Subcutaneous abdominal adipose tissue (tissue), 5 donors: ENCODE data around the gene FRMD5.

Experiments
- H3K27ac ChIP-seq: one replicate; pipeline ENCODE4 v1.7.0; 2013; ENCODE audit warnings: low read depth, mild to moderate bottlenecking, inconsistent platforms, low read length, moderate library complexity
- H3K27me3 ChIP-seq, 5 donors: one replicate each; pipeline ENCODE4 v1.7.0; 2013; ENCODE audit warnings: low read length in 5 of 5, inconsistent platforms in 1 of 5; ENCODE audit not compliant: control insufficient read depth in 5 of 5, insufficient read depth in 4 of 5
- H3K36me3 ChIP-seq, 5 donors: one replicate each; pipeline ENCODE4 v1.7.0; 2013; ENCODE audit warnings: low read length in 5 of 5; ENCODE audit not compliant: control insufficient read depth in 5 of 5, insufficient read depth in 5 of 5
- H3K4me1 ChIP-seq, 5 donors: one replicate each; pipeline ENCODE4 v1.7.0; 2013; ENCODE audit warnings: low read length in 5 of 5, mild to moderate bottlenecking in 3 of 5, moderate library complexity in 1 of 5; ENCODE audit not compliant: control insufficient read depth in 5 of 5, insufficient read depth in 5 of 5
- H3K4me3 ChIP-seq, 5 donors: one replicate each; pipeline ENCODE4 v1.7.0; 2013; ENCODE audit warnings: low read length in 5 of 5, low read depth in 1 of 5
- H3K9ac ChIP-seq, 5 donors: one replicate each; pipeline ENCODE4 v1.7.0; 2013; ENCODE audit warnings: low read length in 5 of 5, mild to moderate bottlenecking in 4 of 5, moderate library complexity in 3 of 5
- H3K9me3 ChIP-seq, 5 donors: one replicate each; pipeline ENCODE4 v1.7.0; 2013; ENCODE audit warnings: low read length in 5 of 5; ENCODE audit not compliant: control insufficient read depth in 5 of 5
- donor health status: healthy.
- donor health status: healthy.
- donor health status: healthy.
- donor health status: healthy.
- donor health status: healthy.

FRMD5 gene

DNA sequence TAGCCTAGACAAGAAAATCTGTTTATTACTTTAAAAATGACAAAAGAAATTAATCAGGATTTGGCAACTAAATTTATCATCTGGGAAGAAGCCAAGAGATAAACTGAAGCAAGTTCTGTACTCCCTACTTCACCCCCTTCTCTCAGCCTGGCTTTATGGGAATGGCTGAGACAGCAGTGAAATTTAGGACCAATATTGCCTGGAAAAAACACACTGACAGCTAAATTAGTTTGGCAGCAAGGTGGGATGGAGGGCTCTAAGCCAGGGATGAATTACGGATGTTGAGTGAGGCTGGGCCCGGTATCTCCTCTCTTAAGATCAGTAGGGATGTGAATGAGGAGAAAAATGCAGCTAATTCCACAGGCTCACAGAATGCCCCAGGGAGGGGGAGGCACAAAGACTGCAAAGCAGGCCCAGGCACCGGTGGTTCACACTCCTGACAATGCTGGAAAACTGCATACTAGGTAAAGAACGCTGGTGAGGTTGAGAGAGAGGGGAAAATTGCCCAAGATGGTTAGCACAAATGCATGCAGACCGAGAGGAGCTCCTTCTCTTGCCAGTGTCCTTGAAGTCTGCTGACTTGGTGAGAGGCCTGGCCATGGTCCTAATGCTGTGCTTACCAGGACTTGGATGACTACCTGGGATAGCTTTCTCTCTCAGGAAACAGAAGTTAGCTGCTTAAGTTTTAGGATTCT, 279.3 kb downstream of the FRMD5 start:
- peak overlapping the region in 1 of 5 donors; percentile 12 for H3K9ac ChIP-seq
- H3K27me3 ChIP-seq = no peaks in the 10 kb centered on the region
- H3K4me3 ChIP-seq = no peak overlapping the region
- H3K36me3 ChIP-seq = no peaks in the 10 kb centered on the region
- H3K27ac ChIP-seq = no peak overlapping the region
- H3K4me1 ChIP-seq = peaks cover 0 to 39% (median 12%) of the 10 kb centered on the region in 5 donors
- no peaks in the 10 kb centered on the region for H3K9me3 ChIP-seq

DNA sequence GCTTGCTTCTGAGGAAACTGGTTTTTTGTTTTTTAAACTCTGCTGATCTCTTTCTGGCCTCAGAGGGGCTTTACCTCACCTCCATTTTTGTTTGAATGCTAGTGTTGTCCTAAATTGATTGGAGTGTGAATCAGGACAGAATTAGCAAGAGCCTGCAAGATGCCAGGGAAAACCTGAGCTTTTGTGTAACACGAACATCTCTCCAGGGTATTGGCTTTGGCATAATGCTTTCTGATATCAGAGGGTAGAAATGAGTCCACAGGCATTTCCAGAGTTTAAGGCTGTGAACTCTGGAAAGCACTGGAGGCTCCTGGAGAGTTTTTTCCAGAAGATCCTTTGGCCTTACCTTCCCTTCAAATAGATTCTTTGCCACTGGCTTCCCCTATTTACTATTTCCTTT, 281.1 kb downstream of the FRMD5 start:
- peak overlapping the region; percentile 51 for H3K27ac ChIP-seq
- no peak overlapping the region for H3K9ac ChIP-seq
- H3K36me3 ChIP-seq = no peaks in the 10 kb centered on the region
- H3K9me3 ChIP-seq = no peaks in the 10 kb centered on the region
- H3K4me1 ChIP-seq = peaks cover 0 to 29% (median 12%) of the 10 kb centered on the region in 5 donors
- H3K4me3 ChIP-seq = no peak overlapping the region
- no peaks in the 10 kb centered on the region for H3K27me3 ChIP-seq

GRCh38 chr15:43913026-43913780, 281.9 kb downstream of the FRMD5 start:
- peak overlapping the region; percentile 51 for H3K27ac ChIP-seq
- no peaks in the 10 kb centered on the region for H3K27me3 ChIP-seq
- no peak overlapping the region for H3K9ac ChIP-seq
- no peaks in the 10 kb centered on the region for H3K36me3 ChIP-seq
- H3K4me1 ChIP-seq = peaks cover 0 to 36% (median 12%) of the 10 kb centered on the region in 5 donors
- no peak overlapping the region for H3K4me3 ChIP-seq
- no peaks in the 10 kb centered on the region for H3K9me3 ChIP-seq

DNA sequence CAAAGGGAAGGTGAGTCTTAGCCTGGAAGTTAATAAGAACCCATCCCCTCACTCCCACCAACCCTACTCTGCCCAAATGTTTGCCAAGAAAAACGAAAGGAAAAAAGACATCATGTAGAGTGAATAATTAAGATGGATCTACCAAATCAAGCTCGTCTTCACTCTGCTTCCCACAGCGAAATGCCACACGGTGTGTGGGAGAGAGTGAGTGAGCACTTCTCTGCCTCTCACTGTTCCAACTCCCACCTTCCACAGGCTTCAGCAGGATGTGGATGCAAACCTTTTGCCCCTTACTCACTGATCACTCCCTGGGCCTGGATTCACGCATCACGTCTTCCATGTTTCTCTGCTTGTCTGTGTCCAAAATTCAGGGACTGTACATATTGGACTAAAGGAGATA, 282.9 kb downstream of the FRMD5 start:
- no peaks in the 10 kb centered on the region for H3K27me3 ChIP-seq
- H3K36me3 ChIP-seq = no peaks in the 10 kb centered on the region
- H3K9ac ChIP-seq = no peak overlapping the region
- H3K9me3 ChIP-seq = no peaks in the 10 kb centered on the region
- H3K4me3 ChIP-seq = no peak overlapping the region
- no peak overlapping the region for H3K27ac ChIP-seq
- H3K4me1 ChIP-seq = peaks cover 0 to 40% (median 12%) of the 10 kb centered on the region in 5 donors

- no peak overlapping the region for H3K4me3 ChIP-seq
Measured at GRCh38 chr15:43911235-43911781, 283.8 kb downstream of the FRMD5 start.

GRCh38 chr15:43908516-43909050, 286.5 kb downstream of the FRMD5 start:
- Histone ChIP-seq H3K36me3 (no peaks in the 10 kb centered on the region), H3K4me1 (peaks cover 0 to 24% (median 9%) of the 10 kb centered on the region in 5 donors), H3K9me3 (no peaks in the 10 kb centered on the region), H3K27ac (peak overlapping the region; percentile 38), H3K27me3 (no peaks in the 10 kb centered on the region), H3K9ac (peak overlapping the region in 1 of 5 donors; percentile 52), H3K4me3 (no peak overlapping the region)

More at GRCh38 chr15:43911235-43911781, 283.8 kb downstream of the FRMD5 start:
- H3K36me3 ChIP-seq = no peaks in the 10 kb centered on the region
- H3K4me1 ChIP-seq = peaks cover 0 to 39% (median 11%) of the 10 kb centered on the region in 5 donors
- no peak overlapping the region for H3K9ac ChIP-seq
- no peak overlapping the region for H3K27ac ChIP-seq
- no peaks in the 10 kb centered on the region for H3K9me3 ChIP-seq
- no peaks in the 10 kb centered on the region for H3K27me3 ChIP-seq

- Histone ChIP-seq H3K36me3 (no peaks in the 10 kb centered on the region), H3K4me1 (peaks cover 0 to 13% (median 6%) of the 10 kb centered on the region in 5 donors), H3K27me3 (peaks cover 0 to 2% (median 0%) of the 10 kb centered on the region in 5 donors), H3K9ac (no peak overlapping the region), H3K27ac (no peak overlapping the region), H3K4me3 (no peak overlapping the region), H3K9me3 (no peaks in the 10 kb centered on the region)
Measured at GRCh38 chr15:43905755-43906154, 289.3 kb downstream of the FRMD5 start.

- Histone ChIP-seq H3K9ac (no peak overlapping the region), H3K4me1 (peaks cover 0 to 11% (median 6%) of the 10 kb centered on the region in 5 donors), H3K4me3 (no peak overlapping the region), H3K36me3 (no peaks in the 10 kb centered on the region), H3K27ac (no peak overlapping the region), H3K9me3 (no peaks in the 10 kb centered on the region), H3K27me3 (peaks cover 0 to 2% (median 0%) of the 10 kb centered on the region in 5 donors)
Measured at GRCh38 chr15:43903864-43904290, 291.2 kb downstream of the FRMD5 start.

DNA sequence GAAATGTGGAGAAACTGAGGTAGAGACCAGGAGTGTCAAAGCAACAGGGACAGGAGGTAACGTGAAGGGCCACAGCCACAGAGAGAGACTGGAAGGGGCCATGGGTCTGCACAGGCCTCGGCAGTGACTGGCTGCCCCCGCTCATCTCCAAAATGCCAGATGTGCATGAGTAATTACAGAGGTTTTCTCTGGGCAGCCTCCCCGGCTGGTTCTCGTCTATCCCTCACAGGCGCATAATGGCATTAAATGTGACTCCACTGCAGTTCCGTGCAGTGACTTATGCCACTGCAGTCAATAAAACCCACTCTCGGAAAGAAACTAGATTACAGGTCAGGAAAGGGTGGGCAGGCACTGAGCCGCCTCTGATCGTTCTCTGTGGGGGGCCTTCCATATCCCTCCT, 293.6 kb downstream of the FRMD5 start:
- Histone ChIP-seq H3K27me3 (peaks cover 0 to 2% (median 0%) of the 10 kb centered on the region in 5 donors), H3K4me3 (no peak overlapping the region), H3K4me1 (peaks cover 0 to 2% (median 0%) of the 10 kb centered on the region in 5 donors), H3K27ac (no peak overlapping the region), H3K9me3 (no peaks in the 10 kb centered on the region), H3K36me3 (no peaks in the 10 kb centered on the region), H3K9ac (no peak overlapping the region)

DNA sequence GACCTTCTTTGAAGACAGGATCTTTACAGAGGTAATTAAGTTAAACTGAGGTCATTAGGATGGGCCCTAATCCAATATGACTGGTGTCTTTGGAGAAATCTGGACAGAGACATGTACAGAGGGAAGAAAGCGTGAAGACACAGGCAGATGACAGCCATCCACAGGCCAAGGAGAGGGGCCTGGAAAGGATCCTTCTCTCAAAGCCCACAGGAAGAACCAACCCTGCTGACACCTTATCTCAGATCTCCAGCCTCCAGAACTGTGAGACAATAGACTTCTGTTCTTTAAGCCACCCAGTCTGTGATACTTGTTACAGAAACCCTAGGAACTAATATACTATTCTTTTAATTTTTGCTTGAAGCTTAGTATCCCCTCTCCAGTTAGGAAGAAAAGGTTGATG, 294.1 kb downstream of the FRMD5 start:
- H3K9ac ChIP-seq = no peak overlapping the region
- peaks cover 0 to 2% (median 0%) of the 10 kb centered on the region in 5 donors for H3K4me1 ChIP-seq
- no peak overlapping the region for H3K27ac ChIP-seq
- peaks cover 0 to 2% (median 0%) of the 10 kb centered on the region in 5 donors for H3K27me3 ChIP-seq
- no peaks in the 10 kb centered on the region for H3K9me3 ChIP-seq
- H3K4me3 ChIP-seq = no peak overlapping the region
- H3K36me3 ChIP-seq = no peaks in the 10 kb centered on the region
